PC-9 (cell line): ENCODE results near the gene ETF1. TPM values are rescaled to one million over a fixed set of nuclear protein-coding genes. Genes with fewer than 3 reads are reported as not detected.

ENCODE experiments used
- BruUV-seq: library from RNA; stranded (reverse); fragments of 400-500 nt; replicated peaks from 2 replicates; lab custom pipeline; 2021; lab: Mats Ljungman, UMichigan
- CTCF ChIA-PET: fragments of 300-600 bp; sonication (Branson Sonifier 250); formaldehyde crosslinking; loops from one replicate; lab custom pipeline; 2022; ENCODE audit warnings: antibody characterized with exemption; lab: Charles Lee
- POLR2A ChIA-PET: fragments of 300-600 bp; sonication (Branson Sonifier 250); formaldehyde crosslinking; loops from one replicate; lab custom pipeline; 2022; ENCODE audit warnings: antibody characterized with exemption; ENCODE audit not compliant: unreplicated experiment; lab: Charles Lee
- DNase-seq, 2 experiments: peaks; one replicate each; pipeline versions ENCODE4 v3.0.0 to v3.0.0-alpha.2; 2015 to 2022; ENCODE audit warnings: mixed read lengths in 1 of 2
- H2AFZ ChIP-seq: fragments of 200-600 bp; sonication (generic); 2 replicates; pipeline ENCODE4 v1.8.1; 2017; ENCODE audit warnings: antibody characterized with exemption
- H3F3A ChIP-seq: fragments of 200-600 bp; sonication (generic); 2 replicates; pipeline ENCODE4 v1.8.1; 2017; ENCODE audit warnings: antibody characterized with exemption, mild to moderate bottlenecking, low read depth; ENCODE audit not compliant: insufficient read depth
- H3K27ac ChIP-seq: fragments of 200-600 bp; sonication (generic); 2 replicates; pipeline ENCODE4 v1.6.1; 2016; ENCODE audit warnings: mixed run types
- H3K27me3 ChIP-seq: fragments of 200-600 bp; sonication (generic); 2 replicates; pipeline ENCODE4 v1.6.1; 2016; ENCODE audit warnings: low read depth, mixed run types; ENCODE audit not compliant: insufficient read depth
- H3K36me3 ChIP-seq: fragments of 200-600 bp; sonication (generic); 2 replicates; pipeline ENCODE4 v1.6.1; 2016; ENCODE audit warnings: low read depth, mixed run types
- H3K4me1 ChIP-seq: fragments of 200-600 bp; sonication (generic); replicated peaks from 2 replicates; pipeline ENCODE4 v1.6.1; 2016; ENCODE audit warnings: mixed run types; ENCODE audit not compliant: insufficient read depth
- H3K4me2 ChIP-seq: fragments of 200-600 bp; sonication (generic); 2 replicates; pipeline ENCODE4 v1.6.1; 2017; ENCODE audit warnings: mixed run types
- H3K4me3 ChIP-seq: fragments of 200-600 bp; sonication (generic); 2 replicates; pipeline ENCODE4 v1.6.1; 2016; ENCODE audit warnings: mixed run types
- H3K79me2 ChIP-seq: fragments of 200-600 bp; sonication (generic); 2 replicates; pipeline ENCODE4 v1.6.1; 2017; ENCODE audit warnings: low read depth, mixed run types
- H3K9me2 ChIP-seq: fragments of 200-600 bp; sonication (generic); 2 replicates; pipeline ENCODE4 v1.8.1; 2017; ENCODE audit warnings: mild to moderate bottlenecking; ENCODE audit not compliant: insufficient read depth
- H3K9me3 ChIP-seq: fragments of 200-600 bp; sonication (generic); 2 replicates; pipeline ENCODE4 v1.8.1; 2016; ENCODE audit warnings: low read depth; ENCODE audit not compliant: insufficient read depth
- H4K20me1 ChIP-seq: fragments of 200-600 bp; sonication (generic); 2 replicates; pipeline ENCODE4 v1.8.1; 2017; ENCODE audit not compliant: insufficient read depth
- EZH2 ChIP-seq: fragments of 200-600 bp; sonication (generic); IDR thresholded peaks from 2 replicates; pipeline ENCODE4 v1.8.0; 2017; ENCODE audit warnings: antibody characterized with exemption, low read depth
- intact Hi-C: fragments of 100-400 bp; cut with micrococcal nuclease; formaldehyde crosslinking; loops from one replicate; pipeline ENCODE4 v1.10.0; 2022; ENCODE audit not compliant: unreplicated experiment
- total RNA-seq: library from RNA; stranded (reverse); gene quantifications from 2 replicates; pipeline ENCODE4 v1.2.3, GENCODE V29; 2021
- TF ChIP-seq, protein P1 (sequence below): fragments of 200-600 bp; sonication (generic); conservative IDR thresholded peaks from 2 replicates; pipeline ENCODE4 v1.6.1; 2017; ENCODE audit warnings: mixed run types, antibody characterized with exemption, mild to moderate bottlenecking, moderate library complexity

Gene ETF1
- total RNA-seq, 1 experiment from 2014 or later = 84.9 TPM

DNA sequence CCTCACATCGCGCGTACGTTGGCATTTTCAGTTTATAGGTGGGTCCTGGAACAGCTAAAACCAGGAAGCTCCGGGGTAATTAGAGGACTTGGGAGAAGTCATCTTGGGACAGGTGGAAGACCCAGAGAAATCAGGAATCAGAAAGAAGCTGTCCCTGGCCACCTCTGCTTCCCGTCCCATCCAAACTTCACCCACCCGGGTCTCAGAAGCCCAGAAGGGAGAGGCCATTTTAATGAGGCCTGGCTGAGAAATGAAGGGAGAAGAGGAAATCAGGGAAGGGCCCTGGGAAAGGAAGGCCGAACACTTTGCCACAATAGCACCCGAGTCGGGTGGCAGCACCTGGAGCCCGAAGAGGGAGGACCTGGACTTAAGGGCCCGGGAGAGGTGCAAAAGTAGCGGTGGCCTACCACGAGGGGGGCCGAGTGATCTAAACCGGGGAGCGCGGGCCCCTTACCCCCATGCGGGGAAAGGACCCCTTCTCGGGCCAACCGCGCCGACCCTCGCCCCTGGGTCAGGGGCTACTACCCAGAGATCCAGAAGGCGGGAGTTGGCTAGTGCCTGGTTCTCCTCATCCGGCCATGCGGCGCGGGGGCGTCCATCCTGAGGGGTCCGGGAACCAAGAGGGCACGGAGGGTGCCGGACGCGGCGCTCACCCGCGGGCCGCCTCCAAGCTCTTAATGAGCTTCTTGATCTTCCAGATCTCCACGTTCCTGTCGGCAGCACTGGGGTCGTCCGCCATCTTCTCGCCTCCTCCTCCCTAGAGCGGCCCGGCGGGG is 668 bp downstream of the ETF1 start:
- TSS peak; percentile 48 for BruUV-seq
- peak overlapping the region; percentile 88 for H3K4me2 ChIP-seq
- H3K9me2 ChIP-seq = no peaks in the 10 kb centered on the region
- peaks cover 42% of the 10 kb centered on the region for H4K20me1 ChIP-seq
- POLR2A ChIA-PET = interaction anchor here (0.7 to 1.1 kb wide), 2 partner anchors 33 to 106 kb away, joined by 8 to 10 read pairs; partner anchors contain the start of gene HSPA9
- H3F3A ChIP-seq = peaks cover 35% of the 10 kb centered on the region; the same call in 1 of the 2 replicates
- peak overlapping the region; percentile 66 for H3K4me3 ChIP-seq
- CTCF ChIA-PET = interaction anchor here (0.7 kb wide), 1 partner anchor 191 kb away, joined by 4 read pairs; no protein-coding TSS in a partner anchor
- H2AFZ ChIP-seq = peak overlapping the region; percentile 77
- H3K79me2 ChIP-seq = peaks cover 95% of the 10 kb centered on the region
- H3K27ac ChIP-seq = peak overlapping the region; percentile 61
- intact Hi-C loops = loop anchor here (10.0 kb wide), 1 partner anchor 358 kb away; no protein-coding TSS in a partner anchor
- peaks cover 38% of the 10 kb centered on the region for H3K36me3 ChIP-seq
- H3K4me1 ChIP-seq = peaks cover 45% of the 10 kb centered on the region
- no peaks in the 10 kb centered on the region for H3K27me3 ChIP-seq
- H3K9me3 ChIP-seq = no peaks in the 10 kb centered on the region
- no peak for TF ChIP-seq EZH2
- TF ChIP-seq, protein P1, sequence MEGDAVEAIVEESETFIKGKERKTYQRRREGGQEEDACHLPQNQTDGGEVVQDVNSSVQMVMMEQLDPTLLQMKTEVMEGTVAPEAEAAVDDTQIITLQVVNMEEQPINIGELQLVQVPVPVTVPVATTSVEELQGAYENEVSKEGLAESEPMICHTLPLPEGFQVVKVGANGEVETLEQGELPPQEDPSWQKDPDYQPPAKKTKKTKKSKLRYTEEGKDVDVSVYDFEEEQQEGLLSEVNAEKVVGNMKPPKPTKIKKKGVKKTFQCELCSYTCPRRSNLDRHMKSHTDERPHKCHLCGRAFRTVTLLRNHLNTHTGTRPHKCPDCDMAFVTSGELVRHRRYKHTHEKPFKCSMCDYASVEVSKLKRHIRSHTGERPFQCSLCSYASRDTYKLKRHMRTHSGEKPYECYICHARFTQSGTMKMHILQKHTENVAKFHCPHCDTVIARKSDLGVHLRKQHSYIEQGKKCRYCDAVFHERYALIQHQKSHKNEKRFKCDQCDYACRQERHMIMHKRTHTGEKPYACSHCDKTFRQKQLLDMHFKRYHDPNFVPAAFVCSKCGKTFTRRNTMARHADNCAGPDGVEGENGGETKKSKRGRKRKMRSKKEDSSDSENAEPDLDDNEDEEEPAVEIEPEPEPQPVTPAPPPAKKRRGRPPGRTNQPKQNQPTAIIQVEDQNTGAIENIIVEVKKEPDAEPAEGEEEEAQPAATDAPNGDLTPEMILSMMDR = no peak
- DNase-seq = no peak

DNA sequence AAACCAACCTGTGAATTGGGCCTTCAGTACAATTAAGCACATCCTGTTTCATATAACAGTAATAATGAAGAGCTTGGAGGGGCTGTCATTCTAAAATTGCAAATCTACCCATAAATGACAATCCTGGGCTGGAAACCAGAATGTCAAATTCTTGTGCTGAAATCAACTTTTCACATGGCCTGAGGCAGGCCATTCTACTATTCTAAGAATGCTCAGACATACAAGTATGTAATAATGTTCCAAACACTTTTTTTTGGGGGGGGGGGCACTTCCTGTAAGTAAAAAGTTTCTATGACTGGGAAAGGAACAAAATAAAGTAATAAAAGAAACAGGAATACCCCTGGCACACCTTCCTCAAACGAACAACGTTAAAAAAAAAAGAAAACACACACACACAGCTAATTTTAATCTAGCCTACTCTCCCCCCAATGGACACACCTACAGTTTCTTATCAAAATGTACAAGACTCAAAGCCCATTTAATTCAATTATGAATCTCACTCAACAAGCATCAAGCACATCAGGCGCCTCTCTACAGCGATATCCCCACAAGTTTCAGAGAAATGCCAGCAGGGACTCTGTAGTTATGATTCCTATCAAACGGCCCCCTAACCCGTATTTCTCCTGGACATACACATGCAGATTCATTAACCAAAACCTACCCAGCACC is 1.4 kb downstream of the ETF1 start:
- Histone ChIP-seq H4K20me1 (peaks cover 49% of the 10 kb centered on the region), H3K9me3 (no peaks in the 10 kb centered on the region), H3K79me2 (peaks cover 95% of the 10 kb centered on the region), H3K9me2 (no peaks in the 10 kb centered on the region), H3K4me3 (peak overlapping the region; percentile 66), H3K4me1 (peaks cover 45% of the 10 kb centered on the region), H3K27ac (peak overlapping the region; percentile 61), H2AFZ (no peak overlapping the region), H3K4me2 (peak overlapping the region; percentile 88), H3K36me3 (peaks cover 45% of the 10 kb centered on the region), H3K27me3 (no peaks in the 10 kb centered on the region), H3F3A (peaks cover 35% of the 10 kb centered on the region; the same call in 1 of the 2 replicates)
- peak in 1 of 2 experiments; percentile 49 for DNase-seq
- CTCF ChIA-PET = interaction anchor here (0.7 kb wide), 1 partner anchor 190 kb away, joined by 4 read pairs; no protein-coding TSS in a partner anchor
- BruUV-seq = no TSS peak
- intact Hi-C loops = loop anchor here (10.0 kb wide), 1 partner anchor 357 kb away; no protein-coding TSS in a partner anchor
- no peak for TF ChIP-seq EZH2
- POLR2A ChIA-PET = interaction anchor here (0.7 kb wide), 1 partner anchor 105 kb away, joined by 10 read pairs; no protein-coding TSS in a partner anchor

DNA sequence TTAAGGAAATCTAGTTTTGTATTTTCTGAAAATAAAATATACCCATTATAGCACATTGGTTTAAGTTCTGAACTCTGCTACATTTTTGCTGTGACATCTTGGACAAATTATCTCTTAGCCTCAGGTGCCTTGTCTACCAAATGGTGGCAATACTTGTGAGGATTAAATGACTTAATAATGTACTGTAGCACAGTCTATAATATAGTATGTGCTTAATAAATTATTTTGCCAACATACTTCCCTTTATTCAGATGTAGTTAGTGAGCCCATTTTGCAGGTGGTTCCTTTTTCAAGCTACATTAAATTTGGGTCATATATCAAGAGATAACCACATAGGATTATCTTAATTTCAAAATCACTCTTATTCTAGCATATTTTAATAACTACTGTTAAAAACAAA is 3.2 kb downstream of the ETF1 start:
- Histone ChIP-seq H3K4me1 (peaks cover 38% of the 10 kb centered on the region), H4K20me1 (peaks cover 64% of the 10 kb centered on the region), H3K36me3 (peaks cover 46% of the 10 kb centered on the region), H3K79me2 (peaks cover 95% of the 10 kb centered on the region), H2AFZ (no peak overlapping the region), H3K4me3 (peak overlapping the region; percentile 66; the same call in 1 of the 2 replicates), H3K4me2 (peak overlapping the region; percentile 88), H3K27me3 (no peaks in the 10 kb centered on the region), H3K27ac (no peak overlapping the region), H3F3A (peaks cover 29% of the 10 kb centered on the region; the same call in 1 of the 2 replicates), H3K9me2 (no peaks in the 10 kb centered on the region), H3K9me3 (no peaks in the 10 kb centered on the region)
- ChIA-PET CTCF (no interaction called here), POLR2A (no interaction called here)
- no TSS peak for BruUV-seq
- TF ChIP-seq, protein P1 = no peak
- no peak for TF ChIP-seq EZH2
- intact Hi-C loops = loop anchor here (10.0 kb wide), 1 partner anchor 355 kb away; no protein-coding TSS in a partner anchor
- no peak for DNase-seq
